Measurements from ENCODE around the gene FSTL5. TPM values are rescaled to one million over a fixed set of nuclear protein-coding genes. Genes with fewer than 3 reads are reported as not detected.

Gene FSTL5
- total RNA-seq, 1 experiment from 2014 or later: not detected

- no peak overlapping the region for H3K9ac ChIP-seq (ENCODE audit: extremely low read depth, insufficient read length, low read length)
- no peak overlapping the region for H4K5ac ChIP-seq (ENCODE audit: insufficient read length, low read depth, low read length)
- H3K79me2 ChIP-seq (ENCODE audit: insufficient read depth, low read length): no peaks in the 10 kb centered on the region
- no peak overlapping the region for H3K18ac ChIP-seq (ENCODE audit: insufficient read length, low read depth, low read length)
- H3K27ac ChIP-seq (ENCODE audit: insufficient read length, low read depth, low read length): no peak overlapping the region
- no peak for TF ChIP-seq CTCF (conservative IDR thresholded peaks at IDR 0.05)
- H3K4me2 ChIP-seq (ENCODE audit: insufficient read depth, insufficient read length, low read length): no peak overlapping the region
- no peak overlapping the region for H2BK120ac ChIP-seq (ENCODE audit: low read depth, low read length, poor library complexity, severe bottlenecking)
- no peaks in the 10 kb centered on the region for H3K9me3 Mint-ChIP-seq
- H3K14ac ChIP-seq (ENCODE audit: insufficient read depth, low read length): no peak overlapping the region
- no peaks in the 10 kb centered on the region for H3K27me3 ChIP-seq (ENCODE audit: insufficient read depth, low read length)
- H3K27me3 Mint-ChIP-seq (ENCODE audit: low read depth): no peaks in the 10 kb centered on the region
- no peak overlapping the region for H2BK15ac ChIP-seq (ENCODE audit: low read depth, low read length)
- H4K91ac ChIP-seq (ENCODE audit: insufficient read length, low read depth, low read length): no peak overlapping the region
- H4K20me1 ChIP-seq (ENCODE audit: control insufficient read depth, insufficient read depth, insufficient read length): no peaks in the 10 kb centered on the region
- H3K4me1 ChIP-seq (ENCODE audit: insufficient read depth, low read length): no peaks in the 10 kb centered on the region
- no peaks in the 10 kb centered on the region for H3K4me1 Mint-ChIP-seq
- no peak overlapping the region for H2BK20ac ChIP-seq (ENCODE audit: low read depth, low read length, poor library complexity, severe bottlenecking)
- no peak overlapping the region for H2BK12ac ChIP-seq (ENCODE audit: insufficient read length, low read depth, low read length)
- H2BK5ac ChIP-seq (ENCODE audit: insufficient read length, low read length): no peak overlapping the region
- no peak overlapping the region for H3K4ac ChIP-seq (ENCODE audit: low read depth, low read length)
- no peak overlapping the region for H2AFZ ChIP-seq (ENCODE audit: low read length)
- no peak overlapping the region for H3K4me3 Mint-ChIP-seq
- H3K36me3 Mint-ChIP-seq (ENCODE audit: insufficient read depth in 1 of 3, low read depth in 3 of 3): no peaks in the 10 kb centered on the region
- no peak overlapping the region for H3K23ac ChIP-seq (ENCODE audit: insufficient read length, low read depth, low read length)
- WGBS (ENCODE audit: extremely low coverage, insufficient read length, low lambda C conversion rate): 100% methylated on average over 1 of the region's 6 CpGs
- H2AK5ac ChIP-seq (ENCODE audit: insufficient read length, low read length): no peak overlapping the region
- no peaks in the 10 kb centered on the region for H3K23me2 ChIP-seq (ENCODE audit: insufficient read length, low read depth, low read length, poor library complexity, severe bottlenecking)
- no peaks in the 10 kb centered on the region for H3K79me1 ChIP-seq (ENCODE audit: insufficient read depth, low read depth, low read length, poor library complexity, severe bottlenecking)
- H3K56ac ChIP-seq (ENCODE audit: insufficient read length, low read depth, low read length): no peak overlapping the region
- no peak for DNase-seq
- no peaks in the 10 kb centered on the region for H3K9me3 ChIP-seq (ENCODE audit: control insufficient read depth, low read depth, low read length)
- H4K8ac ChIP-seq (replicated peaks; ENCODE audit: insufficient read length, low read depth, low read length): no peak overlapping the region
- H3T11ph ChIP-seq (ENCODE audit: low read length): no peak overlapping the region
- H3K27ac Mint-ChIP-seq: no peak overlapping the region
Observed at GRCh38 chr4:161382655-161383054, 781.1 kb downstream of the FSTL5 start.

Data from H9 (cell line).